ENCODE measurements around the gene AK2.

AK2 gene

DNA sequence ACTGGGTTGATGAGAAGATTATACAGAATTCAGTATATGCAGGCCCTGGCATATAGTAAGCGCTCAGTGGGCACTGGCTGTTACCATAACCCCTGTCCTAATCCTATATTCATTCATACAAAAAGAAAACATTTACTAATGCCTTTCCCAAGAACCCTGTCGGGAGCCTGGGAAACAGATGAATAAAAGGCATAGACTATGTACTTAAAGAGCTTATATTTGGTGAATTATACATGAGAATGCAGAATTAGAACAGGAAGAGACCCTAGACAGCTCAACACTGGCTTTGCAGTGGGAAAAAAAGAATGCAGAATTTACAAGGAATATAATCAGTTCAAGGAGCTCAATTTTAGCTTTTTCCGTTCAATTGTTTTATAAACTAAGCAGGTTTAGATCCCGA is 10.9 kb downstream of the AK2 start:
- H3K27ac ChIP-seq, result peak overlapping the region; percentile 14; the same call in 1 of the 2 replicates
- TF ChIP-seq, protein P1, sequence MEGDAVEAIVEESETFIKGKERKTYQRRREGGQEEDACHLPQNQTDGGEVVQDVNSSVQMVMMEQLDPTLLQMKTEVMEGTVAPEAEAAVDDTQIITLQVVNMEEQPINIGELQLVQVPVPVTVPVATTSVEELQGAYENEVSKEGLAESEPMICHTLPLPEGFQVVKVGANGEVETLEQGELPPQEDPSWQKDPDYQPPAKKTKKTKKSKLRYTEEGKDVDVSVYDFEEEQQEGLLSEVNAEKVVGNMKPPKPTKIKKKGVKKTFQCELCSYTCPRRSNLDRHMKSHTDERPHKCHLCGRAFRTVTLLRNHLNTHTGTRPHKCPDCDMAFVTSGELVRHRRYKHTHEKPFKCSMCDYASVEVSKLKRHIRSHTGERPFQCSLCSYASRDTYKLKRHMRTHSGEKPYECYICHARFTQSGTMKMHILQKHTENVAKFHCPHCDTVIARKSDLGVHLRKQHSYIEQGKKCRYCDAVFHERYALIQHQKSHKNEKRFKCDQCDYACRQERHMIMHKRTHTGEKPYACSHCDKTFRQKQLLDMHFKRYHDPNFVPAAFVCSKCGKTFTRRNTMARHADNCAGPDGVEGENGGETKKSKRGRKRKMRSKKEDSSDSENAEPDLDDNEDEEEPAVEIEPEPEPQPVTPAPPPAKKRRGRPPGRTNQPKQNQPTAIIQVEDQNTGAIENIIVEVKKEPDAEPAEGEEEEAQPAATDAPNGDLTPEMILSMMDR (conservative IDR thresholded peaks at IDR 0.05), result no peak
- no peak for TF ChIP-seq ZFX (IDR thresholded peaks at IDR 0.05)

DNA sequence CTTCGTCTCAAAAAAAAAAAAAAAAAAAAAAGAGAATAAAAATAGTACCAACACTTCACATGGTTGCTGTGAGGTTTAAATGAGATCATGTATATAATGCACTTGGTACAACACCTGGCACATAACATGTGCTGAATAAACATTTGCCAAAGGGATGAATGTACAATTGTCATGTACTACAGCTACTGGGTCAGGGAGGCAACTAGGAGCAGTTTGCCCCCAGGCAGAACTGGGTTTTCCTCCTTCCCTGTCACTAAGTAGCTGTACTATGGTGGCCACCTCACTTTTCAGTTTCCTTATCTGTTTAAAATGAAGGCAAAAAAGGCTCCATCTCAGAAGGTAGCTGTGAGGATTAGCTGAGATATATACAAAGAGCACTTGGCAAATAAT is 11.5 kb downstream of the AK2 start:
- H3K27ac ChIP-seq, result peak overlapping the region; percentile 14; the same call in 1 of the 2 replicates
- TF ChIP-seq ZFX (IDR thresholded peaks at IDR 0.05), result no peak
- TF ChIP-seq, protein P1 (conservative IDR thresholded peaks at IDR 0.05), result no peak

DNA sequence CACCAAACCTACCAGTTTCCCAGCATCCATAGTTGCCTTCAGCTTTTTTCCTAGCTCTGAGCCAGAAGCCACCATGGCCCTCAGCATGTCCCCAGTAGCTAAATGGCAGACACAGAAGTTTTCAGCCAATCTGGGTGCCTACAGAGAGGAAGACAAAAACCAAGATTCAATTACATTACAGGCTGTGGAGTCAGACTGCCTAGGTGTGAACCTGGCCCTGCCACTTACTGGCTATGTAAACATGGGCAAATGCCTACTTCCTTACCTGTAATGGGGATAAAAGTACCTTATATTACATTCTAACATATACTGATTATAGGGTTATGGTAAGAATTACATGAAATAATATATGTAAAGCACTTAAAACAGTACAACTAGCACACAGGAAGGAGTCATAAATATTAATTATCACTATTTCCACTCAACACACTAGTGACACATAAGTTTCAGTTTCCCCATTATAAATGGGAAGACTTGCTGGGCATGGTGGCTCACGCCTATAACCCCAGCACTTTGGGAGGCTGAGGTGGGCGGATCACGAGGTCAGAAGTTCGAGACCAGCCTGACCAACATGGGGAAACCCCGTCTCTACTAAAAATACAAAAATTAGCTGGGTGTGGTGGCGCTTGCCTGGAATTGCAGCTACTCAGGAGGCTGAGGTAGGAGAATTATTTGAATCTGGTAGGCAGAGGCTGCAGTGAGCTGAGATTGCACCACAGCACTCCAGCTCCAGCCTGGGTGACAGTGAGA is 12.1 kb downstream of the AK2 start:
- peak overlapping the region; percentile 14; the same call in 1 of the 2 replicates for H3K27ac ChIP-seq

DNA sequence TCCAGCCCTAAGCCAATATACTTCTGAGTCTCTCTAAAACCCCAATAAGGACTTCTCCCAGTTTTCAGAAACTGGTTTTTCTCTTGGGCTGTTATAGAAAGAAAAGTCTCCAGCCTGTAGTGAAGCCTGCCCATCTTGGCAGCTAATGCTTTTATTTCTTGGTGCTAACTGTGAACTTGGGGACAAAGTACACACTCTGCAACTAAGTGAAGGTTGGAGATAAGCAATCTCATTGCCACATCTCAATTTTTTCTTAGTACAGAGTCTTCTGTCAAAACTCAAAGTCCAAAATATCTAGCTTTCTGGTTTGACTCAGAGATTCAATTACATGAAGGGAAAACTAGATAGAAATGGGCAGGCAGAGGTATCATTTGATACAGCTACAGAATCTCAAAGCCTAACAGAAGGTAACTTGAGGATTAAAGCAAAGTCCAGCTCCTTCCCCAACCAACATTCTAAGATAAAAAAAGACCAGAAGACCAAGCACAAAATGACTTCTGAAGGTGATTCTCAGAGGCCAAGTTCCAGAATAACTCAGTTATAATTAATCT is 14.0 kb downstream of the AK2 start:
- H3K27ac ChIP-seq, result no peak overlapping the region
- TF ChIP-seq ZFX (IDR thresholded peaks at IDR 0.05), result no peak
- TF ChIP-seq, protein P1 (conservative IDR thresholded peaks at IDR 0.05), result no peak

DNA sequence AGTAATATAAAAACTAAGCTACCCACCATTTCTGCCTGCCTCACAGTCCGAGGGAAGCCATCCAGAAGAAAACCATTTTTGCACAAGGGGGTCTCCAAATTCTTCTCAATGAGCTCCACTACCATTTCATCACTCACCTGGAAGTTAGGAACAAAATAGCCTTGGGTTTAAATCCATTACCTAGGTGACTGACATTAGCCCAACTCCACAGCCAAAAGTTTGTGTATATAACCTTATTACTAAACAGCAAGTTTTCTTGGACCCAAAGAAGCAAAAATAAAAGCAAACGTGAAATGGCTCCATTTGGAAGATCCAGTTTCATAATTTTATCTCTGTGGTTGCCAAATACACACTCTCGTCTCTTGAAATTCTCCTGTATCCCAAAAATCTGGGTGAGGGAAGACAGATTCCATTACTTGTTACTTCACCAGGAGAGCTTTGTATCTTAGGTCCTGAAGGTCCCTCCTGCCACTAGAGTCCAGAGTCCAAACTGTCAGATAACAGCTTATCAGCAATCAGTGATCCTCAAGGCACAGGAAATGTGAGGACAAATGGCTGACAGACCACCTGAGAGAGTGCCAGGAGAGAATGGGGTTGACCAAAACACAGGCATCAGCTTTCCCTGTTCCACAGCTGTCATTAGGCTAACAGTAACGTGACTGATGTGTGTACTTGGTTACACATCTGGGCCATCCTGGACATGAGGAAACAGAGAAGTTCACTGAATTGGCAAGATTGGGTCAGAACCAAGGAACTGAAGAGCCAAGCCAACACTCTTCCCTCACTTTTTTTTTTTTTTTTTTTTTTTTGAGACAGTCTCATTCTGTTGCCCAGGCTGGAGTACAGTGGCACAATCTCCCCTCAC is 14.9 kb downstream of the AK2 start:
- no peak for TF ChIP-seq ZFX (IDR thresholded peaks at IDR 0.05)
- TF ChIP-seq, protein P1 (conservative IDR thresholded peaks at IDR 0.05), result no peak
- no peak overlapping the region for H3K27ac ChIP-seq

DNA sequence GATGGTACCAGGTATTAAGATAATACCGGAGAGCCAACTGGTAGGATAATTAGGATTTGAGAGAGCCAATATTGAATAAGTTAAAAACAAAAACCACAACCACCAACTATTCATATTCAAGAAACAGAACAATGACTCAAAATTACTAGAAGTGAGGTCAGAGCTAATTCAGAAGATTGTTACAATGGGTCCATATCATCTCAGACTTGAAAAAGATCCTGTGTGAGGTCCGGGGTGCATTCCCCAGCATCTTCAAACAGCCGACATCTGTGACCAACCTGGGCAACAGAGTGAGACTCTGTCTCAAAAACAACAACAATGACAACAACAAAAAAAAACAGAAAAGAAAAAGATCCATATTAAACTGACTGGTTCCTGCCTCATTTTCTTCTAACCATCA is 18.6 kb downstream of the AK2 start:
- TF ChIP-seq ZFX (IDR thresholded peaks at IDR 0.05), result no peak
- TF ChIP-seq, protein P1 (conservative IDR thresholded peaks at IDR 0.05), result no peak
- H3K27ac ChIP-seq, result no peak overlapping the region

DNA sequence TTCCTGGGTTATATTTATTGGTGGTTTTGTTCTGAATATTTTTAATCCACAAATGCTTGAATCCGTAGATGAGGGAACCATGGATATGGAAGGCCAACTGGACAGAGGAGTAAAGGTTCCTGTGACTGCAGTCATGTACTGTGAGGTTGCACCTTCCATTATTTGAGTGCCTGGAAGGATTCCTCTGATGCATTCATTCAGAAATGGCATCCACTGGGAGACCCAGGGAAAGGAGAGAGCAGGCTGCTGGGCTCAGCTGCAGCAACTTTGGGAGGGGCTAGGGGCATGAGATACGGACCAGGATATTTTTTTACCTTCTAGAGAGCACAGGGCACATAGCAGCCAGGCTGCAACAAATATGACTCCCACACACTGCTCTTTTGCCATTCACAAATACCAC is 19.5 kb downstream of the AK2 start:
- H3K27ac ChIP-seq, result no peak overlapping the region
- TF ChIP-seq, protein P1 (conservative IDR thresholded peaks at IDR 0.05), result no peak
- no peak for TF ChIP-seq ZFX (IDR thresholded peaks at IDR 0.05)
